Measurements from ENCODE around the gene SLC35D3.
A peak's percentile ranks its signal among the peaks of the same experiment; 100 is the strongest.

Gene SLC35D3

DNA sequence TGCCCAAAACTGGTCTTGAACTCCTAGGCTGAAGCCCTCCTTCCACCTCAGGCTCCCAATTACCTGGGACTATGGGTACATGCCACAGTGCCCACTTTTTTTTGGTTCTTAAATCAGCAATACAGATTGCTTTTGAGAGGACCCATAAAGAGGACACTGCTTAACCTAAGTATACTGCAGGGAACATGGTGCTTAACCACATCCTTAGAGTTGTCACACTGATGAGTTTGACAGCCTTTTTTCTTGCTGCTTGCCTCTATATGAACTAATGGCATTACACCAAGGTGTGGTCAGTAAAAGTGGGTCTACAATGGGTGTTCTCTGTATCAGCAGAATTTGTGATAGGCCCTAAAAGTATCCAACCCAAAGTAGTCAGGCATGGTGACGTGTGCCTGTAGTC, 7.2 kb upstream of the SLC35D3 start:
- no peaks in the 10 kb centered on the region for H3K9me3 Mint-ChIP-seq
- DNase-seq, result no peak
- H3K36me3 Mint-ChIP-seq (ENCODE audit: low read depth), result peaks cover 22% of the 10 kb centered on the region
- no peak for ATAC-seq
- no peak overlapping the region for H3K4me3 Mint-ChIP-seq
- H3K27me3 Mint-ChIP-seq, result peaks cover 14% of the 10 kb centered on the region
- H3K4me1 Mint-ChIP-seq, result peaks cover 3% of the 10 kb centered on the region
- H3K27ac Mint-ChIP-seq, result no peak overlapping the region

DNA sequence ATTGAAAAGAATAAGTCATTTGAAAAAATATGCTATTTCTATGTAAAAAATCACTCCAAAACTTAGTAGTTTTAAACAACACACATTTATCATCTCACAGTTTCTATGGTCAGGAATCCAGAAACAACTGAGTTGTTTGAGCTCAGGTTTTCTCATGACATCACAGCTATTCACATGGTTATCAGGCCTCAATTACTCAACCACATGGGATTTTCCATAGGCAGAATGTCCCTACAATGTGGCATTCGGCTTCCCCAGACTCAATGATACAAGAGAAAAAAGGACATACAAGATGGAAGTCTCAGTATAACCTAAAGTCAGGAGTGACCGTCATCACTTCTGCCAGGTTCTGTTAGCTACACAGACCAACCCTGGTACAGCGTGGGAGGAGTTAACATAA, 3.4 kb upstream of the SLC35D3 start:
- peaks cover 12% of the 10 kb centered on the region for H3K36me3 Mint-ChIP-seq (ENCODE audit: low read depth)
- ATAC-seq, result no peak

DNA sequence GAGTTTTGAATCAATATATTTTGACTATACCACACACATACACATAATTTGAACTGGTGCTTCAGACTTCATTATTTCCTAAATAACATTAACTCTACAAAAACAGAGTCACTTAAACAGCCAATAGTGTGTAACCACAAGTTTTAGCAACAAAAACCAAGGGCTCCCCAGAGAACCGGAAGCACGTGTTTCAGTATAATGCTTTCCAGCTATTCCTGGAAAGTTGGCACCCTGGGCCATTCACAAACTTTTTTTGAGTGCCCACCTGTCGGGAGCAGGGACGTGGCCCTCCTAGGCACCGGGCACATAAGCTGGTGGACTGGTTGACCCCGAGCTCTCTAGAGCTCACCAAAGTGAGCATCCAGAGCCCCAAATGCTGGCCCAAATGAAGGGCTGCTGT, 1.9 kb upstream of the SLC35D3 start:
- H3K27ac Mint-ChIP-seq, result peak overlapping the region; percentile 19
- no peaks in the 10 kb centered on the region for H3K9me3 Mint-ChIP-seq
- H3K4me3 Mint-ChIP-seq, result peak overlapping the region; percentile 58
- ATAC-seq, result no peak
- DNase-seq, result no peak
- peaks cover 46% of the 10 kb centered on the region for H3K27me3 Mint-ChIP-seq
- peaks cover 9% of the 10 kb centered on the region for H3K36me3 Mint-ChIP-seq (ENCODE audit: low read depth)
- peaks cover 26% of the 10 kb centered on the region for H3K4me1 Mint-ChIP-seq

More for the DNA sequence above, 3.4 kb upstream of the SLC35D3 start:
- Mint-ChIP-seq H3K27ac (no peak overlapping the region), H3K4me3 (no peak overlapping the region), H3K27me3 (peaks cover 35% of the 10 kb centered on the region), H3K4me1 (peaks cover 23% of the 10 kb centered on the region), H3K9me3 (no peaks in the 10 kb centered on the region)
- DNase-seq, result no peak

DNA sequence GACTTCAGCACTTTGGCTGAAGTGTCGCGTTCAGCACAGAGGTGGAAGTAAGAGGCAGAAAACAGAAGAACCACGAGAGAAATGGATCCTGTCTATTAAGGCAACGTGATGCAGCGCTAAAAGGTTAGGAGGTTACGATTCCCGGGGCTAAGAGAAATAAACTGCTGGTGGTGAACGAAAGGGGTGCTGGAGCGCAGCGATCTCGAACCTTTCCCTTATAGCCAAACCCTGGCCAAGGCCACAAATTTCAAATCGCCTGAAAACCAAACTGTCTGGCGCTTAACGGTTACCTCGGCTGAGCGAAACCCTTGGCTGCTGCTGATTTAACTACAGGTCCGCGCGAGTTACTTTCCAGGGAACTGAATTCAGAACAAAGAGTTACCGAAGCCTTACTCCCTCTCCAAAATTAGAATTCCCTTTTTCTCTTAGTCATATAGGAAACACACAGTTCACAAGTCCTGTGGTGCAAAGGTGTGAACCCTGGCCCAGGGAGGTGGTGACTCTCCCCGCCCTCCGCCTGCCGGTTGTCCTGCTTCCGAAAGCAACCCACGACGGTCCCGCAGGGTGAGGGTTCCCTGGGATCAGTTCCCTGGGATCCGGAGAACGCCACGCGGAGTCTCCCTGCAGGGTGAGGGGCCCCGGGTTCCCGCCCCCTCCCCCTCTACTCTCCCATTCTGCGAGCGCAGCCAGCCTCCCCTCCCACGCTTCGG, 1.3 kb upstream of the SLC35D3 start:
- Mint-ChIP-seq H3K9me3 (no peaks in the 10 kb centered on the region), H3K36me3 (ENCODE audit: low read depth) (peaks cover 3% of the 10 kb centered on the region), H3K27me3 (peaks cover 50% of the 10 kb centered on the region), H3K4me1 (peaks cover 26% of the 10 kb centered on the region), H3K4me3 (peak overlapping the region; percentile 58), H3K27ac (peak overlapping the region; percentile 19)
- ATAC-seq, result peak; percentile 35
- DNase-seq, result peak; percentile 31

DNA sequence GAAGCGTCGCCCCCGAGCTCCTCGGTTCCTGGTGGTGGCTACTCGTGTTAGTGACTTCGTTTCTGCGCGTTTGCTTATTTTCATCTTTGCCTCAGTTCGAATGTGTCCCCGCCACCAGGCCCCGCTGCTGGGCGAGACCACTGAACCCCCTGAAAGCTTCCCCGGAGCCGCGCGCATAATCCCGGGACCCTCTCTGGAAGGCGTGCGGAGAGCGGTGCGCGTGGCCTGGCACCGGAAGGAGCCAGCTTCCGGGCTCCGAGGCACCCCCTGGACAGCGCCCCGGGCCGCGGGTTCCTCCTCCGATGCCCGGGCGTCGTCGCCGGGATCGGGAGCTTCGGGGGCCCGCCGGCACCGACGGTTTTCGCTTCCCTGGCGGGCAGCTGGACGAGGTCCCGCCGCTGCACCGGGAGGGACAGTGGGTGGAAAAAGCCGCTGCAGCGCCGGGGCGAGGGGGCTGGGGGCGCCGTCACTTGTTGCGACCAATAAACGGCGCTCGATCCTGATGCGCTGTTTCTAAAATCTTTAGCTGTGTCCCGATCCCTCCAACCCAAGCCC, 643 bp upstream of the SLC35D3 start:
- Mint-ChIP-seq H3K36me3 (ENCODE audit: low read depth) (peaks cover 2% of the 10 kb centered on the region), H3K4me3 (peak overlapping the region; percentile 58), H3K27ac (no peak overlapping the region), H3K4me1 (peaks cover 26% of the 10 kb centered on the region), H3K27me3 (peaks cover 56% of the 10 kb centered on the region), H3K9me3 (no peaks in the 10 kb centered on the region)
- DNase-seq (no peak), ATAC-seq (no peak)

DNA sequence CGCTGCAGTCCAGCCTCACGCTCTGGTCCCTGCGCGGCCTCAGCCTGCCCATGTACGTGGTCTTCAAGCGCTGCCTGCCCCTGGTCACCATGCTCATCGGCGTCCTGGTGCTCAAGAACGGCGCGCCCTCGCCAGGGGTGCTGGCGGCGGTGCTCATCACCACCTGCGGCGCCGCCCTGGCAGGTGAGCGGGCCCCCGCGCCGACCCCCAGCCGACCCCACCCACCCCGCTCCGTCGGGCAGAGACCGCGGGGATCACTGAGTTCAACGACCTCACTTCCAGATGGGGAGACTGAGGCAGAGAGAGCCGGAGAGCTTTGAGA, 545 bp downstream of the SLC35D3 start:
- peaks cover 58% of the 10 kb centered on the region for H3K27me3 Mint-ChIP-seq
- H3K4me3 Mint-ChIP-seq, result peak overlapping the region; percentile 77
- H3K4me1 Mint-ChIP-seq, result peaks cover 26% of the 10 kb centered on the region
- no peaks in the 10 kb centered on the region for H3K36me3 Mint-ChIP-seq (ENCODE audit: low read depth)
- DNase-seq (peak; percentile 18), ATAC-seq (no peak)
- H3K27ac Mint-ChIP-seq, result no peak overlapping the region
- H3K9me3 Mint-ChIP-seq, result no peaks in the 10 kb centered on the region

DNA sequence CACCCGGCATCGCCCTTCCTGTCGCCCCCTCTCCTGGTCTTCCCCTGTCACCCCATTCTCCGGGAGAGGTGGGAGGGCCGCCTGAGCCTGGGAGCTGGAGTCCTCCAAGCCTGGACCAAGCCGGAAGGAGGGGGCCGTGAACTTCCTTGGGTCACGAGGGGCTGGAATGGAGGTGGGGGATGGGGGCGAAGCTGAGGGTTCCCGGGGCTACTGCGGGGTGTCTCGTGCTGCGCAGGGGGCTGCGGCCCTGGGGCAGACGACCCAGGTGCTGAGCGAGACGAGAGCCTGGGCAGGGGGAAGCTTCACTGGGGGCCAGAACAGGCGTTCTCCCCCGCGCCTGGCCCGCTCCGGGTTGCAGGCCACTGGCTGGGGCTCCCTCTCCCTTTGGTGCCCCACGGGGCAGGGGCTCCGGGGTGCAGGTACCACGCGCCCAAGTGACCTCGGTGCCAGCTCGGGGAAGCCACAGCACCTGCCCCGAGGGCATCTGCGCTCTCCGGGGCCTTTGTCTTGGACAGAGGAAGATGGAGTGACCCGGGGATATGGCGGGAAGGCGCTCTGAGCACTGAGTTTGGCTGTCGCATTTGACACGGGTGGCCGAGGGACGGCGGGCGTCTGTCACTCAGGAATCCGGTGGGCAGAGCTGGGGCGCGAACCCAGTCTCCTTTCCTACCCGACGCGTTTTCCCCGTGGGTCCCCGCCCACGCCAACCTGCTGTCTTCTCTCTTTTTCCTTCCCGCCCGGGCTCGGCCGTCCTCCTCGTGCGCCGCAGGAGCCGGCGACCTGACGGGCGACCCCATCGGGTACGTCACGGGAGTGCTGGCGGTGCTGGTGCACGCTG, 1.2 kb downstream of the SLC35D3 start:
- no peak for ATAC-seq

DNA sequence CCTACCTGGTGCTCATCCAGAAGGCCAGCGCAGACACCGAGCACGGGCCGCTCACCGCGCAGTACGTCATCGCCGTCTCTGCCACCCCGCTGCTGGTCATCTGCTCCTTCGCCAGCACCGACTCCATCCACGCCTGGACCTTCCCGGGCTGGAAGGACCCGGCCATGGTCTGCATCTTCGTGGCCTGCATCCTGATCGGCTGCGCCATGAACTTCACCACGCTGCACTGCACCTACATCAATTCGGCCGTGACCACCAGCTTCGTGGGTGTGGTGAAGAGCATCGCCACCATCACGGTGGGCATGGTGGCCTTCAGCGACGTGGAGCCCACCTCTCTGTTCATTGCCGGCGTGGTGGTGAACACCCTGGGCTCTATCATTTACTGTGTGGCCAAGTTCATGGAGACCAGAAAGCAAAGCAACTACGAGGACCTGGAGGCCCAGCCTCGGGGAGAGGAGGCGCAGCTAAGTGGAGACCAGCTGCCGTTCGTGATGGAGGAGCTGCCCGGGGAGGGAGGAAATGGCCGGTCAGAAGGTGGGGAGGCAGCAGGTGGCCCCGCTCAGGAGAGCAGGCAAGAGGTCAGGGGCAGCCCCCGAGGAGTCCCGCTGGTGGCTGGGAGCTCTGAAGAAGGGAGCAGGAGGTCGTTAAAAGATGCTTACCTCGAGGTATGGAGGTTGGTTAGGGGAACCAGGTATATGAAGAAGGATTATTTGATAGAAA, 2.0 kb downstream of the SLC35D3 start:
- peak overlapping the region; percentile 45 for H3K4me3 Mint-ChIP-seq

More for the DNA sequence above, 1.2 kb downstream of the SLC35D3 start:
- DNase-seq, result peak; percentile 29
- peaks cover 58% of the 10 kb centered on the region for H3K27me3 Mint-ChIP-seq
- no peaks in the 10 kb centered on the region for H3K9me3 Mint-ChIP-seq
- H3K27ac Mint-ChIP-seq, result no peak overlapping the region
- no peaks in the 10 kb centered on the region for H3K36me3 Mint-ChIP-seq (ENCODE audit: low read depth)
- H3K4me1 Mint-ChIP-seq, result peaks cover 26% of the 10 kb centered on the region
- peak overlapping the region; percentile 45 for H3K4me3 Mint-ChIP-seq

DNA sequence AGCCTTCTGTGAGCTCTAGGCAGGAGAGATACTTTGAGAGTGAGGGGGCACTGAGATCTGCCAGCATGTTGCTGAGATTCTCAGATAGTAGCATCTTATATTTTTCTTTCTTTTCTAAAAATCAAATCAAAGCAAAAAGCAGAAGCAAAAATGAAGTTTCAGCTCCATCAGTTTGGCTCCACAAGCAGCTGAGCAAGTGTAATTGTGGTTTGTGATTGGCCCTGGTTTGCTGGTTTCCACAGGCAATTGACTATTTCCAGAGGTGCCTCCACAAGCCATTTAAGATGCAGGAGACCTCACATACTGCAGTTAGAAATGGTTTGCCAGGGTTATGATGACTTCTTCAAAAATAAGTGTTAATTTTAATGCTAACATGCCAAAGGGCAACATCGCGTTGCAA, 4.3 kb downstream of the SLC35D3 start:
- Mint-ChIP-seq H3K36me3 (ENCODE audit: low read depth) (no peaks in the 10 kb centered on the region), H3K27me3 (peaks cover 40% of the 10 kb centered on the region), H3K27ac (no peak overlapping the region), H3K9me3 (no peaks in the 10 kb centered on the region), H3K4me3 (no peak overlapping the region), H3K4me1 (peaks cover 10% of the 10 kb centered on the region)
- ATAC-seq (no peak), DNase-seq (no peak)

More for the DNA sequence above, 2.0 kb downstream of the SLC35D3 start:
- no peak overlapping the region for H3K27ac Mint-ChIP-seq
- DNase-seq (no peak), ATAC-seq (no peak)
- H3K27me3 Mint-ChIP-seq, result peaks cover 51% of the 10 kb centered on the region
- no peaks in the 10 kb centered on the region for H3K36me3 Mint-ChIP-seq (ENCODE audit: low read depth)
- no peaks in the 10 kb centered on the region for H3K9me3 Mint-ChIP-seq
- peaks cover 26% of the 10 kb centered on the region for H3K4me1 Mint-ChIP-seq

DNA sequence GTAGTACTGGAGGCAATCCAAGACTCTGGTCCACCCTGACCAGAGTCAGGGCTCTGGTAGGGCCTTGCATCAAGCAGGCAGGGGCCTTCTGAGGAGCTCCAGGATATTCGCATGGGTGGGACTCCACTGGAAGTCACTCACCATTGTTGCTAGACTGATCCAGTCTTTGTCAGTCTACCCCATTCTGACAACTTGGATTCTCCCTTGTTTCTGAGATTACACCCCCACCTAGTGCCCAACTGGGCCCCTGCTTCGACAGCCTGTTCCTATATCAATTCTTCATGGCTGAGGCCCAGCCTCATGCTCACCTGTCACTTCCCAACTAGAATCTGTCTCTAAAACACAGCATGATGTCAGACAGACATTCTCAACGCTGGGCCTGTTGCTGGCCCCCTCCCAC, 5.2 kb downstream of the SLC35D3 start:
- Mint-ChIP-seq H3K36me3 (ENCODE audit: low read depth) (no peaks in the 10 kb centered on the region), H3K27me3 (peaks cover 38% of the 10 kb centered on the region), H3K9me3 (no peaks in the 10 kb centered on the region), H3K27ac (no peak overlapping the region), H3K4me3 (no peak overlapping the region), H3K4me1 (peaks cover 9% of the 10 kb centered on the region)
- DNase-seq (peak; percentile 9), ATAC-seq (peak; percentile 62)

DNA sequence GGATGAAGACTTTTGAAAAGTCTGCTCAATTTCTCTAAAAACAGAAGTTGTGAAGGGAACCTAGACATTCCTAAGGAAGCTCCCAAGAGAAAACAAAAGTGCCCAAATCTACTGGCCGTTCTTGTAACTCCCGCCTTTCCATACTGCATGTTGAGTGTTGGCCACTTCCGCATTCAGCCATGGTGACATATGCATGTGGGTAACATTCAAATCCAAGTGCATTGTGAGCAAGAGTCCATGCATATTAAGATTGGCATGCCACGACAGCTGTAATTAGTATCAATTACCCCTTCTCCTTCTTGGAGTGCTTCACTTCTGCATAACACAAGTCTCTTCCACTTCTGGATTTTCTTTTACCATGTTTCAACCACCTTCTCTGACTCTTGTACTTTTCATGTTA, 8.4 kb downstream of the SLC35D3 start:
- Mint-ChIP-seq H3K4me3 (no peak overlapping the region), H3K36me3 (ENCODE audit: low read depth) (no peaks in the 10 kb centered on the region), H3K27me3 (peaks cover 30% of the 10 kb centered on the region), H3K9me3 (no peaks in the 10 kb centered on the region), H3K4me1 (no peaks in the 10 kb centered on the region), H3K27ac (no peak overlapping the region)
- DNase-seq, result no peak
- no peak for ATAC-seq

DNA sequence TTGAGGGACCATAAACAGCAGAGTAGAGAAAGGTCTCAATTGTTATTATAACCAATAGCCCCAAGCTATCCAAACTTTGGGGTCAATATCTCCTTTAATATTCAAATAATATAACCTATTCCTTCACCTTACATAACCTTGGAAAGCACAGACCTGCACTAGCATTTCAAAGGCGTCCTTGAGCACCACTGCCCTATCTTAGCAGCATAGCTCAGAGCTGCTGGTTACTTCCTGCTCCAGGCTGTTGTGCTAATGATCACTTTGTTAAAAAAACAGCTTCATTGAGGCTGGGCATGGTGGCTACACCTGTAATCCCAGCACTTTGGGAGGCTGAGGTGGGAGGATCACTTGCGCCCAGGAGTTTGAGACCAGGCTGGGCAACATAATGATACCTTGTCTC, 10.5 kb downstream of the SLC35D3 start:
- Mint-ChIP-seq H3K27me3 (peaks cover 24% of the 10 kb centered on the region), H3K4me1 (no peaks in the 10 kb centered on the region), H3K9me3 (no peaks in the 10 kb centered on the region), H3K27ac (no peak overlapping the region), H3K4me3 (no peak overlapping the region), H3K36me3 (ENCODE audit: low read depth) (no peaks in the 10 kb centered on the region)
- ATAC-seq (no peak), DNase-seq (no peak)

DNA sequence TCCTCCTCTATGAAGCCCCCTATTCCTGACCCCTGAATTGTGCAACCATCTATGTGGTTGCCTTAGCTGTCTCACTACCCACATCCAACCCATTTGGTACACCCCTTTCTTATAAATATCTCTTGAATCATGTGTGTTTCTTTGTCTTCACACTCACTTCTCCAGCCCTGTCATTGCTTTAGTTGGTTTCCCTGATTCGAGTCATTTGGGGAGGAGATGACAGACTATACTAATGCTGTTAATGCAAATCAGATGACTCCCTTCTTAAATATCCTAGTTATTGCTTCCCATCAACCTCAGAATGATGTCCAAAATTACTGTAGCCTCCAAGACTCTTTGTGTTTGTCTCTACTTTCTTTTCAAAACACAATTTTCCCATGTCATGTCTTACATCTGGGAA, 23.0 kb downstream of the SLC35D3 start:
- H3K4me1 Mint-ChIP-seq, result no peaks in the 10 kb centered on the region
- H3K9me3 Mint-ChIP-seq, result peaks cover 24% of the 10 kb centered on the region
- H3K4me3 Mint-ChIP-seq, result no peak overlapping the region
- peaks cover 8% of the 10 kb centered on the region for H3K27me3 Mint-ChIP-seq
- ATAC-seq, result peak; percentile 58
- H3K36me3 Mint-ChIP-seq (ENCODE audit: low read depth), result peaks cover 5% of the 10 kb centered on the region
- no peak overlapping the region for H3K27ac Mint-ChIP-seq
- DNase-seq, result no peak

DNA sequence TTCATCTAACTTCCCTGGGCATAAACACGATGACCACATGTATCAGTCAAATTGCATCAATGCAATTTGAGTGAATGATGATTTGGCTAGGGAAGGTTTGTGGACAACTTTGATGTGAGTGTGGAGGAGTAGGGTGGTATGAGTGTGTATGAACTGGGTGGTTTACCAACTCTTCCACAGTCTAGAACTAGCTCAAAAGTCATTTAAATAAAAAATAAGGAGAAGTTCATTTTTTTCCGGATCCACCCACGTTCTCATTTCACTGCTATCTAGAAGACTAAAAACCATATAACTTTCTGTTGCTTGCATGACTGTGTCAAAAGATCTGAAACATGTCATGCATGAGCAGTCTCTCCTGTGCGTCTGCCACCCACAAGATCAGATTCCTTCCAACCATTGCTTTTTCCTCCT, 23.6 kb downstream of the SLC35D3 start:
- H3K27me3 Mint-ChIP-seq, result peaks cover 8% of the 10 kb centered on the region
- H3K9me3 Mint-ChIP-seq, result peaks cover 24% of the 10 kb centered on the region
- no peak overlapping the region for H3K27ac Mint-ChIP-seq
- ATAC-seq (peak; percentile 92), DNase-seq (no peak)
- no peak overlapping the region for H3K4me3 Mint-ChIP-seq
- no peaks in the 10 kb centered on the region for H3K4me1 Mint-ChIP-seq
- H3K36me3 Mint-ChIP-seq (ENCODE audit: low read depth), result peaks cover 5% of the 10 kb centered on the region

Data from activated naive CD8-positive, alpha-beta T cell treated with anti-CD3 and anti-CD28 coated beads, Interleukin-2, amount 50 U/mL, for 24 hours (primary cell).